Measurements from ENCODE around the gene INMT. TPM values are rescaled to one million over a fixed set of nuclear protein-coding genes. Genes with fewer than 3 reads are reported as not detected.

INMT gene
- total RNA-seq, 1 experiment from 2014 or later = 3.3 TPM

- DNase-seq = no peak
- POLR2A ChIA-PET = no interaction called here
- Histone ChIP-seq H3K4me1 (peaks cover under 1% of the 10 kb centered on the region), H3K4me3 (ENCODE audit: low read depth, low read length) (no peak overlapping the region), H3K36me3 (ENCODE audit: control insufficient read depth, insufficient read depth, low read length) (no peaks in the 10 kb centered on the region), H3K9me3 (no peaks in the 10 kb centered on the region), H3K27me3 (replicated peaks; ENCODE audit: control insufficient read depth, insufficient read depth, low read length) (no peaks in the 10 kb centered on the region)
- CTCF ChIA-PET = no interaction called here
- TF ChIP-seq CTCF (IDR thresholded peaks at IDR 0.05; ENCODE audit: insufficient read depth in 1 of 2, low read depth in 1 of 2, low read length in 1 of 2, severe bottlenecking in 1 of 2, unreplicated experiment in 1 of 2) = no peak
- Mint-ChIP-seq H3K4me1 (ENCODE audit: low read depth, unreplicated experiment) (peaks cover 6% of the 10 kb centered on the region), H3K27me3 (ENCODE audit: insufficient read depth, unreplicated experiment) (no peaks in the 10 kb centered on the region), H3K9me3 (ENCODE audit: unreplicated experiment) (no peaks in the 10 kb centered on the region), H3K36me3 (ENCODE audit: insufficient read depth, unreplicated experiment) (no peaks in the 10 kb centered on the region), H3K27ac (ENCODE audit: unreplicated experiment) (no peak overlapping the region), H3K4me3 (ENCODE audit: unreplicated experiment) (no peak overlapping the region)
- intact Hi-C loops (cut with micrococcal nuclease; ENCODE audit: unreplicated experiment) = loop anchor here (10.0 kb wide), 1 partner anchor 381 kb away; no protein-coding TSS in a partner anchor
- no TSS peak for BruUV-seq (replicated peaks)
Observed at GRCh38 chr7:30775992-30776391, 24.1 kb downstream of the INMT start.

- Histone ChIP-seq H3K4me1 (no peaks in the 10 kb centered on the region), H3K4me3 (ENCODE audit: low read depth, low read length) (no peak overlapping the region), H3K9me3 (no peaks in the 10 kb centered on the region), H3K27me3 (replicated peaks; ENCODE audit: control insufficient read depth, insufficient read depth, low read length) (no peaks in the 10 kb centered on the region), H3K36me3 (ENCODE audit: control insufficient read depth, insufficient read depth, low read length) (no peaks in the 10 kb centered on the region)
- no peaks in the 10 kb centered on the region for H3K36me3 Mint-ChIP-seq (ENCODE audit: insufficient read depth, unreplicated experiment)
- no peak for TF ChIP-seq CTCF (IDR thresholded peaks at IDR 0.05; ENCODE audit: insufficient read depth in 1 of 2, low read depth in 1 of 2, low read length in 1 of 2, severe bottlenecking in 1 of 2, unreplicated experiment in 1 of 2)
- H3K27ac Mint-ChIP-seq (ENCODE audit: unreplicated experiment) = no peak overlapping the region
- ChIA-PET POLR2A (no interaction called here), CTCF (no interaction called here)
- no peaks in the 10 kb centered on the region for H3K27me3 Mint-ChIP-seq (ENCODE audit: insufficient read depth, unreplicated experiment)
- peaks cover 4% of the 10 kb centered on the region for H3K4me1 Mint-ChIP-seq (ENCODE audit: low read depth, unreplicated experiment)
- no peak overlapping the region for H3K4me3 Mint-ChIP-seq (ENCODE audit: unreplicated experiment)
- intact Hi-C loops (cut with micrococcal nuclease; ENCODE audit: unreplicated experiment) = loop anchor here (10.0 kb wide), 1 partner anchor 382 kb away; no protein-coding TSS in a partner anchor
- no TSS peak for BruUV-seq (replicated peaks)
- no peaks in the 10 kb centered on the region for H3K9me3 Mint-ChIP-seq (ENCODE audit: unreplicated experiment)
- no peak for DNase-seq
Observed at GRCh38 chr7:30776971-30777370, 25.0 kb downstream of the INMT start.

GRCh38 chr7:30778255-30779025 lies 26.5 kb downstream of the INMT start:
- POLR2A ChIA-PET = no interaction called here
- CTCF ChIA-PET = no interaction called here
- H3K9me3 ChIP-seq = no peaks in the 10 kb centered on the region
- H3K4me3 ChIP-seq (ENCODE audit: low read depth, low read length) = no peak overlapping the region
- H3K27me3 Mint-ChIP-seq (ENCODE audit: insufficient read depth, unreplicated experiment) = no peaks in the 10 kb centered on the region
- no peaks in the 10 kb centered on the region for H3K4me1 ChIP-seq
- no peak for TF ChIP-seq CTCF (IDR thresholded peaks at IDR 0.05; ENCODE audit: insufficient read depth in 1 of 2, low read depth in 1 of 2, low read length in 1 of 2, severe bottlenecking in 1 of 2, unreplicated experiment in 1 of 2)
- no peak overlapping the region for H3K27ac Mint-ChIP-seq (ENCODE audit: unreplicated experiment)
- H3K27me3 ChIP-seq (replicated peaks; ENCODE audit: control insufficient read depth, insufficient read depth, low read length) = no peaks in the 10 kb centered on the region
- intact Hi-C loops (cut with micrococcal nuclease; ENCODE audit: unreplicated experiment) = loop anchor here (10.0 kb wide), 1 partner anchor 384 kb away; no protein-coding TSS in a partner anchor
- no peaks in the 10 kb centered on the region for H3K9me3 Mint-ChIP-seq (ENCODE audit: unreplicated experiment)
- H3K36me3 ChIP-seq (ENCODE audit: control insufficient read depth, insufficient read depth, low read length) = no peaks in the 10 kb centered on the region
- no peaks in the 10 kb centered on the region for H3K36me3 Mint-ChIP-seq (ENCODE audit: insufficient read depth, unreplicated experiment)
- no peak for DNase-seq
- no TSS peak for BruUV-seq (replicated peaks)
- H3K4me1 Mint-ChIP-seq (ENCODE audit: low read depth, unreplicated experiment) = no peaks in the 10 kb centered on the region
- H3K4me3 Mint-ChIP-seq (ENCODE audit: unreplicated experiment) = no peak overlapping the region

All from Caco-2 (cell line).